DMS153 treated with DMSO at 0.1 percent for 48 hours (cell line): ENCODE data around the gene SP7.
A peak's percentile ranks its signal among the peaks of the same experiment; 100 is the strongest.
"Not testable (repeated sequence)": the region's sequence is repeated elsewhere in the genome, so short reads cannot be mapped to it uniquely, and the experiment has no call there.

Source experiments
- DNase-seq: peaks from one replicate; lab custom pipeline; 2025; ENCODE audit not compliant: unreplicated experiment; lab: John Stamatoyannopoulos, UW

Gene SP7

GRCh38 chr12:53324113-53324778 lies 11.9 kb downstream of the SP7 start:
- DNase-seq, result peak; percentile 40

GRCh38 chr12:53320352-53321195 lies 15.6 kb downstream of the SP7 start:
- no peak for DNase-seq

- no peak for DNase-seq
Observed at GRCh38 chr12:53313996-53314395, 22.2 kb downstream of the SP7 start.

GRCh38 chr12:53308276-53308675 lies 27.9 kb downstream of the SP7 start:
- no peak for DNase-seq

- DNase-seq, result no peak
Observed at GRCh38 chr12:53306826-53307225, 29.3 kb downstream of the SP7 start.

GRCh38 chr12:53302903-53303302 lies 33.3 kb downstream of the SP7 start:
- no peak for DNase-seq

GRCh38 chr12:53300187-53300586 lies 36.0 kb downstream of the SP7 start:
- no peak for DNase-seq

GRCh38 chr12:53299454-53300180 lies 36.5 kb downstream of the SP7 start, which contains the start of gene MYG1:
TSS of gene MYG1 (plus strand) at chr12:53299695. CDS start at chr12:53299738, 43 bp downstream.
- peak; percentile 78 for DNase-seq

GRCh38 chr12:53299101-53299453 lies 37.1 kb downstream of the SP7 start:
- DNase-seq, result no peak

GRCh38 chr12:53298164-53298563 lies 38.0 kb downstream of the SP7 start:
- no peak for DNase-seq

GRCh38 chr12:53297106-53297505 lies 39.0 kb downstream of the SP7 start:
- DNase-seq, result not testable (repeated sequence)

- DNase-seq, result no peak
Observed at GRCh38 chr12:53295891-53296219, 40.3 kb downstream of the SP7 start.

GRCh38 chr12:53295070-53295890 lies 40.9 kb downstream of the SP7 start, which contains the start of gene PFDN5:
TSS of gene PFDN5 (plus strand) at chr12:53295542. CDS start at chr12:53295568, 26 bp downstream.
- DNase-seq, result peak; percentile 82

- peak; percentile 55 for DNase-seq
Observed at GRCh38 chr12:53292426-53292825, 43.7 kb downstream of the SP7 start.

- DNase-seq, result no peak
Observed at GRCh38 chr12:53290661-53291060, 45.5 kb downstream of the SP7 start.

GRCh38 chr12:53289891-53290290 lies 46.3 kb downstream of the SP7 start:
- no peak for DNase-seq

GRCh38 chr12:53288322-53288721 lies 47.8 kb downstream of the SP7 start:
- no peak for DNase-seq

GRCh38 chr12:53287741-53288216 lies 48.4 kb downstream of the SP7 start:
- DNase-seq, result peak; percentile 28

- no peak for DNase-seq
Observed at GRCh38 chr12:53286448-53286847, 49.7 kb downstream of the SP7 start.

GRCh38 chr12:53279888-53280498 lies 56.2 kb downstream of the SP7 start:
- no peak for DNase-seq
